ENCODE results near the gene KIF14. TPM values are rescaled to one million over a fixed set of nuclear protein-coding genes. Genes with fewer than 3 reads are reported as not detected.

The KIF14 gene
- total and polyA plus RNA-seq, 2 of the 8 experiments (the other 6 are each of a cell fraction or from before 2014, with no cell fraction given): 2.6 to 23.3 TPM

DNA sequence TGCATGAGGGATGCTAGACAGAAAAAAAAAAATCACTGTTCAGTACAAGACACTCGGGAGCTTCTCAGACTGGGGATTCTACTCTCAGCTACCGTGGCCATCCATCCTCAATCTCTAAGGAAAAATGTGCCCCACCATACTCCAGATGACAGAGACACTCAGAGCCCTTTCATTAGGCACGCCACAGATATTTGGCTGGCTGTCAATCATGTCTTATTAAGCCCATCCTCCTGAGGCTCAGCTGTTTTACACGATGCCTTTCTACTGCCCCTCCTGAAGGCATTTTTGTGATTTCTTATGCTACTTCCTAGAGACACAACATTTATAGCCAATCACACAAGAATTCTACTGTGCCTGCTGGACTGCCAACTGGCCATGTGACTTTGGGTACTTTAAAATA lies 92.9 kb downstream of the KIF14 start:
- no peak overlapping the region for H3K4me2 ChIP-seq (ENCODE audit: insufficient read depth in 1 of 2, low read depth in 2 of 2, low read length in 2 of 2)
- no peak overlapping the region for H3K9ac ChIP-seq (replicated peaks in 1 of 4; ENCODE audit: extremely low read depth in 1 of 4, low read depth in 3 of 4, low read length in 3 of 4)
- H2AFZ ChIP-seq (ENCODE audit: low read length): no peak overlapping the region
- no peak overlapping the region for H3K56ac ChIP-seq (replicated peaks; ENCODE audit: insufficient read length, low read depth, low read length)
- no peak for FAIRE-seq
- 88% methylated on average over 4 of the region's 4 CpGs; no CpG with 5 or more reads in 1 of the 2 experiments for WGBS, 2 experiments (ENCODE audit: extremely low coverage in 1 of 2, insufficient coverage in 1 of 2, insufficient read length in 1 of 2, insufficient replicate concordance in 2 of 2, low coverage in 1 of 2, low lambda C conversion rate in 2 of 2, missing lambda C conversion rate in 1 of 2)
- H3K79me2 ChIP-seq (ENCODE audit: control insufficient read depth in 1 of 2, insufficient read depth in 2 of 2, low read length in 2 of 2): no peaks in the 10 kb centered on the region
- no peak overlapping the region for H4K5ac ChIP-seq (ENCODE audit: insufficient read length, low read depth, low read length)
- no peaks in the 10 kb centered on the region for H3K23me2 ChIP-seq (ENCODE audit: low read depth, low read length)
- no peaks in the 10 kb centered on the region for H3K27me3 ChIP-seq (replicated peaks in 1 of 4; ENCODE audit: control insufficient read depth in 3 of 4, extremely low read depth in 1 of 4, insufficient read depth in 3 of 4, low read length in 3 of 4)
- H2BK12ac ChIP-seq (ENCODE audit: low read depth, low read length): no peak overlapping the region
- H3K14ac ChIP-seq (ENCODE audit: insufficient read length): no peak overlapping the region
- H3K18ac ChIP-seq (ENCODE audit: extremely low read depth, low read length): no peak overlapping the region
- H4K91ac ChIP-seq (replicated peaks; ENCODE audit: insufficient read length, low read length): no peak overlapping the region
- H3K4me3 ChIP-seq (ENCODE audit: extremely low read depth in 1 of 4, insufficient read depth in 2 of 4, low read depth in 3 of 4, low read length in 4 of 4): no peak overlapping the region
- peaks cover 0 to 5% (median 3%) of the 10 kb centered on the region in 4 experiments; a peak in 3 of 7 replicates for H3K4me1 ChIP-seq (replicated peaks in 1 of 4; ENCODE audit: control insufficient read depth in 3 of 4, insufficient read depth in 4 of 4, low read length in 3 of 4)
- no peak for DNase-seq (ENCODE audit: low read depth in 1 of 2, low spot score in 2 of 2)
- no peak overlapping the region for H2BK15ac ChIP-seq (ENCODE audit: low read length)
- ChIA-PET POLR2A (ENCODE audit: partially characterized antibody) (no interaction called here), CTCF (ENCODE audit: partially characterized antibody) (interaction anchor here (0.6 to 3.3 kb wide), 7 partner anchors 9 to 347 kb away, joined by 3 to 23 read pairs (median 6); no protein-coding TSS in a partner anchor)
- no peak overlapping the region for H3K27ac ChIP-seq (ENCODE audit: low read depth, low read length)
- H3K4ac ChIP-seq (replicated peaks; ENCODE audit: insufficient read length, low read depth, low read length): no peak overlapping the region
- H2BK20ac ChIP-seq (ENCODE audit: low read length): no peak overlapping the region
- H4K20me1 ChIP-seq (replicated peaks in 1 of 2; ENCODE audit: control insufficient read depth in 1 of 2, insufficient read depth in 2 of 2, low read length in 2 of 2): no peaks in the 10 kb centered on the region
- no peak overlapping the region for H3K23ac ChIP-seq (ENCODE audit: insufficient read length)
- no peaks in the 10 kb centered on the region for H3K36me3 ChIP-seq (ENCODE audit: control insufficient read depth in 2 of 4, insufficient read depth in 4 of 4, low read length in 3 of 4)
- no peaks in the 10 kb centered on the region for H3K79me1 ChIP-seq (ENCODE audit: low read depth, low read length)
- H2BK5ac ChIP-seq (ENCODE audit: low read depth, low read length): no peak overlapping the region
- TF ChIP-seq EGR1 (IDR thresholded peaks at IDR 0.05; ENCODE audit: borderline replicate concordance, low read depth, low read length) (no peak), GABPA (IDR thresholded peaks at IDR 0.05; ENCODE audit: borderline replicate concordance, insufficient read depth, low read length) (no peak), RXRA (IDR thresholded peaks at IDR 0.05; ENCODE audit: insufficient read depth, low read depth, low read length) (no peak), EP300 (IDR thresholded peaks at IDR 0.05; ENCODE audit: borderline replicate concordance in 1 of 2, low read depth in 2 of 2, low read length in 2 of 2) (no peak), SP2 (IDR thresholded peaks at IDR 0.05; ENCODE audit: low read length) (no peak), SAP30 (IDR thresholded peaks at IDR 0.05; ENCODE audit: insufficient read depth, insufficient replicate concordance, low read length) (no peak), CREB1 (IDR thresholded peaks at IDR 0.05) (no peak), HDAC2 (IDR thresholded peaks at IDR 0.05; ENCODE audit: borderline replicate concordance in 1 of 2, low read depth in 2 of 2, low read length in 2 of 2) (no peak), TCF12 (IDR thresholded peaks at IDR 0.05; ENCODE audit: low read depth, low read length) (no peak), CHD1 (IDR thresholded peaks at IDR 0.05; ENCODE audit: low read depth, low read length) (no peak)
- H3K9me3 ChIP-seq (ENCODE audit: insufficient read depth in 2 of 2, low read depth in 1 of 2, low read length in 1 of 2): no peaks in the 10 kb centered on the region
- no peak overlapping the region for H4K8ac ChIP-seq (ENCODE audit: extremely low read depth, insufficient read depth, low read length)
- H2AK5ac ChIP-seq (ENCODE audit: low read depth, low read length): no peak overlapping the region
- H2BK120ac ChIP-seq (replicated peaks; ENCODE audit: low read depth, low read length): no peak overlapping the region

Measured in H1 (cell line).